Measurements from ENCODE around the gene RPP30.

Gene RPP30

DNA sequence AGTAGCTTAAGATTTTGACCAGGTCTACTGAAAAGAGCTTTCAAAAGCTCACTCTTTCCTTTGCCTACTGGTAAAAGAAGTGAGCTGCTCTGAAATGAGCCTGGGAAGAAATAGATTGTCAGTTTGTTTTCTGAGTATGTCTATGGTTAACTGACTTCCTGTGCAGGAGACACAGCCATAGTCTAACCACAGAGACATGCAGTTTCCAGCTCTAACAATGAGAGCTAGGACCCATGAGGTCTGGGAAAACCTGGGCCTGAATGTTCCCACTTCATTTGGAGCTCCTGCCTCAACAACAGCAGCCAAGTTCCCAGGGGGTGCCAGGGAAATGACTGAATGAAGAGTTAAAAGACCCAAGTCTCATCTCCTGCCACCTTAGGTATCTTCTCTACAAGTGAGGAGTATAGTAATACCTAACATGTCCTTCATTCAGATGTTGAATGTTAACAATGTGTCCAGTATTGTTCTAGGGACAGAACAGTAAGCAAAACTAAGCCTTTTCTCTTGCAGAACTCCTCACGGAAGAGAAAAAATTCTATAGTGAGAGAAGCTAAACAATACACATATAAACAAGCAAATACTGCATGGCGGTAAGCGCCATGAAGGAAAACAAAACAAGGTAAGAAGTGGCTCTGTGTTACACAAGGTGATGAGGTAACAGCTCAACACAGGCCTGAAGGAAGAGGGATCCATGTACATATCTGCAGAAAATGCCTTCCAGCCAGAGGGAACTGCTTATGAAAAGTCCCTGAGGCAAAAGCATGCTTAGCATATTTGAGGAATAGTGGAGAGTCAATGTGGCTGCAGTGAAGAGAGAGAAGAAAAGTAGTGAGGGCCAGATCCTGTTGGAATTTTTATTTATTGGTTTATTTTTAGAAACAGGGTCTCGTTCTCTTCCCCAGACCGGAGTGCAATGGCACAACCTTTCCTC is 75.5 kb downstream of the RPP30 start:
- no peak for DNase-seq

All from NCI-H187 (cell line).